ENCODE results near the gene P3R3URF. TPM values are rescaled to one million over a fixed set of nuclear protein-coding genes. Genes with fewer than 3 reads are reported as not detected.

P3R3URF gene
- total RNA-seq, 1 experiment from 2014 or later = not detected

- H3K9me3 ChIP-seq (ENCODE audit: insufficient read depth, low read depth) = no peaks in the 10 kb centered on the region
- no peaks in the 10 kb centered on the region for H3K27me3 ChIP-seq (ENCODE audit: insufficient read depth, low read depth)
- peaks cover 51% of the 10 kb centered on the region for H3F3A ChIP-seq (ENCODE audit: insufficient read depth, low read depth)
- no peaks in the 10 kb centered on the region for H3K9me2 ChIP-seq (ENCODE audit: insufficient read depth)
- H3K36me3 ChIP-seq (ENCODE audit: low read depth) = no peaks in the 10 kb centered on the region
- no peaks in the 10 kb centered on the region for H4K20me1 ChIP-seq (ENCODE audit: insufficient read depth)
- H3K4me2 ChIP-seq = peak overlapping the region; percentile 86
- TF ChIP-seq CTCF (conservative IDR thresholded peaks at IDR 0.05) = no peak
- TF ChIP-seq EZH2 (IDR thresholded peaks at IDR 0.05; ENCODE audit: low read depth) = no peak
- peak; percentile 95 to 98 for DNase-seq
- TSS peak; percentile 96 for BruUV-seq (replicated peaks)
- ChIA-PET CTCF (interaction anchor here (0.9 to 2.3 kb wide), 2 partner anchors 52 to 168 kb away, joined by 3 to 11 read pairs; partner anchors contain the start of gene NSUN4), POLR2A (ENCODE audit: unreplicated experiment) (interaction anchor here (0.5 to 1.2 kb wide), 6 partner anchors 11 to 869 kb away, joined by 3 to 26 read pairs (median 6); no protein-coding TSS in a partner anchor)
- peak overlapping the region; percentile 99 for H3K27ac ChIP-seq
- intact Hi-C loops (cut with micrococcal nuclease; ENCODE audit: unreplicated experiment) = loop anchor here (1.0 to 5.0 kb wide), 2 partner anchors 39 to 485 kb away; partner anchors contain the start of genes GPBP1L1 and TMEM69
- peaks cover 21% of the 10 kb centered on the region; the same call in 1 of the 2 replicates for H3K79me2 ChIP-seq (ENCODE audit: low read depth)
- peak overlapping the region; percentile 45; the same call in 1 of the 2 replicates for H3K4me3 ChIP-seq
- no peak overlapping the region for H2AFZ ChIP-seq
- H3K4me1 ChIP-seq (replicated peaks; ENCODE audit: insufficient read depth) = peaks cover 80% of the 10 kb centered on the region
Measured at GRCh38 chr1:46171871-46172270, 4.4 kb downstream of the P3R3URF start.

- BruUV-seq (replicated peaks) = TSS peak; percentile 86
- H3K79me2 ChIP-seq (ENCODE audit: low read depth) = peaks cover 21% of the 10 kb centered on the region; the same call in 1 of the 2 replicates
- TF ChIP-seq CTCF (conservative IDR thresholded peaks at IDR 0.05) = no peak
- TF ChIP-seq EZH2 (IDR thresholded peaks at IDR 0.05; ENCODE audit: low read depth) = no peak
- H3K9me3 ChIP-seq (ENCODE audit: insufficient read depth, low read depth) = no peaks in the 10 kb centered on the region
- H4K20me1 ChIP-seq (ENCODE audit: insufficient read depth) = no peaks in the 10 kb centered on the region
- ChIA-PET POLR2A (ENCODE audit: unreplicated experiment) (interaction anchor here (0.5 to 1.2 kb wide), 5 partner anchors 12 to 868 kb away, joined by 3 to 26 read pairs (median 7); no protein-coding TSS in a partner anchor), CTCF (interaction anchor here (2.3 kb wide), 1 partner anchor 52 kb away, joined by 11 read pairs; no protein-coding TSS in a partner anchor)
- no peak overlapping the region for H2AFZ ChIP-seq
- H3K4me1 ChIP-seq (replicated peaks; ENCODE audit: insufficient read depth) = peaks cover 79% of the 10 kb centered on the region
- H3K27ac ChIP-seq = peak overlapping the region; percentile 99
- no peaks in the 10 kb centered on the region for H3K9me2 ChIP-seq (ENCODE audit: insufficient read depth)
- intact Hi-C loops (cut with micrococcal nuclease; ENCODE audit: unreplicated experiment) = loop anchor here (1.0 to 5.0 kb wide), 2 partner anchors 38 to 484 kb away; partner anchors contain the start of genes GPBP1L1 and TMEM69
- H3K4me2 ChIP-seq = peak overlapping the region; percentile 86
- no peaks in the 10 kb centered on the region for H3K36me3 ChIP-seq (ENCODE audit: low read depth)
- DNase-seq = peak; percentile 90 to 91
- no peaks in the 10 kb centered on the region for H3K27me3 ChIP-seq (ENCODE audit: insufficient read depth, low read depth)
- peaks cover 51% of the 10 kb centered on the region for H3F3A ChIP-seq (ENCODE audit: insufficient read depth, low read depth)
- H3K4me3 ChIP-seq = peak overlapping the region; percentile 45; the same call in 1 of the 2 replicates
Measured at GRCh38 chr1:46171351-46171750, 4.9 kb downstream of the P3R3URF start.

GRCh38 chr1:46169811-46170454, 6.4 kb downstream of the P3R3URF start:
- POLR2A ChIA-PET (ENCODE audit: unreplicated experiment) = no interaction called here
- Histone ChIP-seq H3K36me3 (ENCODE audit: low read depth) (no peaks in the 10 kb centered on the region), H3F3A (ENCODE audit: insufficient read depth, low read depth) (peaks cover 46% of the 10 kb centered on the region), H3K9me2 (ENCODE audit: insufficient read depth) (no peaks in the 10 kb centered on the region), H4K20me1 (ENCODE audit: insufficient read depth) (no peaks in the 10 kb centered on the region), H3K4me3 (no peak overlapping the region), H3K9me3 (ENCODE audit: insufficient read depth, low read depth) (no peaks in the 10 kb centered on the region), H3K4me1 (replicated peaks; ENCODE audit: insufficient read depth) (peaks cover 65% of the 10 kb centered on the region), H3K27me3 (ENCODE audit: insufficient read depth, low read depth) (no peaks in the 10 kb centered on the region), H2AFZ (no peak overlapping the region), H3K4me2 (peak overlapping the region; percentile 86), H3K79me2 (ENCODE audit: low read depth) (peaks cover 21% of the 10 kb centered on the region; the same call in 1 of the 2 replicates), H3K27ac (peak overlapping the region; percentile 99)
- TF ChIP-seq CTCF (conservative IDR thresholded peaks at IDR 0.05) (no peak), EZH2 (IDR thresholded peaks at IDR 0.05; ENCODE audit: low read depth) (no peak)
- no peak for DNase-seq
- BruUV-seq (replicated peaks) = no TSS peak
- CTCF ChIA-PET = no interaction called here
- intact Hi-C loops (cut with micrococcal nuclease; ENCODE audit: unreplicated experiment) = loop anchor here (5.0 kb wide), 1 partner anchor 483 kb away; the partner anchor contains the start of genes GPBP1L1 and TMEM69
